Activated T-helper 1 cell treated with Interleukin-2 at 50 U/mL for 16 hours (primary cell): ENCODE measurements around the gene RPL15.
A peak's percentile ranks its signal among the peaks of the same experiment; 100 is the strongest.

Source experiments
- DNase-seq: peaks from one replicate; pipeline ENCODE4 v3.0.0-alpha.2; 2020; ENCODE audit warnings: low read depth

RPL15 gene

DNA sequence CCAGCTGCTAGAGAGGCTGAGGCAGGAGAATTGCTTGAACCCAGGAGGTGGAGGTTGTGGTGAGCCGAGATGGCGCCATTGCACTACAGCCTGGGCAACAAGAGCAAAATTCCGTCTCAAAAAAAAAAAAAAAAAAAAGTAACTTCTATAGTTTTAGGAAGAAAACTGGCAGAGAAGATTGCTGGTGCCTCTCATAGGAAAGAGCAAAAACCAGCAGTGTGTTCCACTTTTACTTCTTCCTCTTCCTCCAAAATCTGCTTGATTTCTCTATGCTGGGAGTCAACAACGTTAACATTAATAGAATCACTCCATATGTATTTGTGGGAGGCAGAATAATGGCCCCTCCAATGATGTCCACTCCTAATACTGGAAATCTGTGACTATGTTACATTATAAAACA, 15.6 kb downstream of the RPL15 start:
- DNase-seq: no peak

DNA sequence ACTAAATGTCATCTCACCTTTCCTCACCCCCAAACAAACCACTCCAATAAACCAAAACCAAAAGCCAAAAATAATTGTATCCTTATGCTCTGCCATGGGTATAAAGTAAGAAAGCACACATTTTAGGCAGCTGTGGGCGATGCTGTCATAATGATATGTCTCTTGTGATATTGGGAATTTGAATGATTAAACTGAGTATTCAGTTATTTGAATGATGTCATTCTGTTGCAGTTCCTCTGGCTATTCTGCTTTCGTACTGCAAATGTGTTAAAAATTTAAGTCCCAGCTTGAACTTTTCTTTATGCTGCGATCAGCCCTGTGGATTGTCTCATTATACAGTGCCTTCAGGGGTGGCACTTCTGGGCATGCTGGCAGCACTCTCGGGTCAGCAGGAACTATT, 17.3 kb downstream of the RPL15 start:
- DNase-seq: no peak

DNA sequence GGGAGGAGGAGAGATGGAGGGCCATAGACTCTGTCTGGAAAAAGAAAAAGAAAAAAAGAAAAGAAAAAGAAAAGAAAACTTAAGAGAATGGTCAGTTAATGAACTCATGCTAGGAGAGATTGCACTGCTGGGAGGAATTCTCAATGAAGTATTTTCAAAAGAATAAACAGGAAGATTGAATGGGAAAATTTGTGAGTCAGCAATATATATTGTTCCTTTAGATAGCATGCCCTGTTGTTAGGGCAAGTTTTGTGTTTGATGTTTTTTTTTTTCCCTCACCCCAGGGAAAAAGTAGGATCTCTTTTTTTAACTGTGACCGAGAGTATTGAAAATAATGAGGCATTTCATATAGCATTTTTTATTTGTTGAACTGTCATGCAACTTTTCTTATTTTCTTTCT, 20.4 kb downstream of the RPL15 start:
- no peak for DNase-seq

DNA sequence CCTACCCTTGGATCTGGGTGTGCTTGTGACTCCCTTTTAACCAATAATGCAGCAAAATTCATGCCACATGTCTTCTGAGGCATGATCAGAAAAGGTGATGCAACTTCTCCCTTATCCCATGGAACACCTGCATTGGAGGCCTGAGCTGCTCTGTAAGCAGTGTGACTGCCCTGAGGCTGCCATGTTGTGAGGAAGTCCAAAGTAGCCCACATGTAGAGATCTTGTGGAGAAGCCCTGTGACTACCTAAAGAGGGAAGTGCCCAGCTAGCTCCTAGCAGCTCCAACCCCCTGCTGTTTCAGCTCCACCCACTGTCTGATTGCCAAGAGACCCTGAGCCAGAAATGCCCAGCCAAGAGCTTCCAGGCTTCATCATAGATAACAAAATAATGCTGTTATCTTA, 21.8 kb downstream of the RPL15 start:
- no peak for DNase-seq

DNA sequence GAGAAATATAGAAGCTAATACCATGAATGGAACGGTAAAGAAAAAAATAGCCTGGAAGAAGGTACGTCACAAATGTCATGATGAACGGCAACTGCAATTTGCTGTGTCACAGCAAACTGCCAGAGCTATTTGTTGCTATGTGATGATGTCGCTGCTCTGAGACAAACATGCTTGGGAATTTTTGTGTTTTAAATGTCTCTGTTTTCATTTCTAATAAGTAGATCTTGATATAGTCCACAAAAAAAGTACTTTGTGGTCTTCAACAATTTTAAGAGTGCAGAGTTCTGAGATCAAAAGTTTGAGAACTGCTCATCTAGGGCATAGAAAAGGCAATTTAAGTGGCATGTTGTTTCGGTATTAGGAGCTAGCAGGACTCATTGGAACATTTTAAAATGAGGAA, 23.8 kb downstream of the RPL15 start:
- DNase-seq: no peak

DNA sequence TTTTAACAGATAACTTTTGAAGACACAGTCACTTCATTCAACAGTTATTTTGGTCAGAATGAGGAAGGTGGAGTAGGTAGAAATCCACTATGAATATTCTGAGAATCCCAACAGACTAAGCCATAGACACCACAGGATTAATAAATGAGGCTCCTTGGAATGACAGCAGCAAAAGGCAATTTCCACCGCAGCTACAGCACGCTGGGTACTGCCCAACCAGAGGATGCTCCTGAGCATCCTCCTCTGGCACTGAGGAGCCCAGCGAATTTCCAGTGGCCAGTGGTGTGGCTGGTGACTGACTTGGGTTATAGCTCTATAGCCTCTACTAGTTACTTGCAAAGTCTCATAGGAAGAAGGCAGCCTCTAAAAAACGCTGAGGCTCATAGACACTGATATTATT, 24.5 kb downstream of the RPL15 start:
- no peak for DNase-seq

DNA sequence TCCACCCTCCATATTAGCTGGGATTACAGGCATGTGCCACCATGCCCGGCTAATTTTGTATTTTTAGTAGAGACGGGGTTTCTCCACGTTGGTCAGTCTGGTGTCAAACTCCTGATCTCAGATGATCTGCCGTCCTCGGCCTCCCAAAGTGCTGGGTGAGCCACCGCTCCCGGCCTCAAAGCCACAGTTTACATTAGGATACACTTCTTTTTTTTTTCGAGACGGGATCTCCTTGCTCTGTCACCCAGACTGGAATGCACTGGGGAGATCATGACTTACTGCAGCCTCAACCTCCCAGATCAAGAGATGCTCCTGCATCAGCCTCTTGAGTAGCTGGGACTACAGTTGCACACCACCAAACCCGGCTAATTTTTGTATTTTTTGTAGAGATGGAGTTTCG, 25.6 kb downstream of the RPL15 start:
- DNase-seq: no peak

DNA sequence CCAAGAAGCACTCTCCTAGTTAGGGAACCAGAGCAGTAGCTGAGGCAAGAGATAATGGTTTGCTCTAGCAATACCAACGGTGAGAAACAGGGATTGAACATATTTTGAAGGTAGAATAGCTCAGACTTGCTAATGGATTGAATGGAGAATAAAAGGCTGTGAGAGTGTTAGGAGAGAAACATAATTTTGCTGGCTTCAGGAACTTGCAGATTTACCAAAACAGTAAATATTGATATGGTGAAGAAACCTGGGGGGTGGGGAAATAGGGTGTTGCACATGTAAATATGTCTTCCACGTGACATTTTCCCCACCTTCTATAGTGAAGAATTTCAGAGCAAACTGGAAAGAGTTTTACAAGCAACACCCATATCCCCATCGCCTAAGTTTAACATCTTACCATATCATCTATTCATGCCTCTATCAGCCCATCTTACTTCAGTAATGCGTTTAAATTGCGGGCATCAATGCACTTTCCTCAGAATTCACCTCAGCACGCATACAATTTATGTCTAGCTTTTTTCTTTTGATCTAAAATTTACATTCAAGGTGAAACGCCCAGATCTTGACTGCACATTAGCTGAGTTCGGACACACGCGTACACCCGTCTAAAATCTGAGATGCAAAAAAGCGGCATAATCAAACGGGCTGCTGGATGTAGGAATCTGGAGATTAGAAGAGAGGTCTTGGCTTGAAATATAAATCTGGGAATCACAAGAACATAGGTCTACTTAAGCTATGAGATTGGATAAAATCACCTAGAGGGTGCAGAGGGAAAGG, 27.3 kb downstream of the RPL15 start:
- no peak for DNase-seq

DNA sequence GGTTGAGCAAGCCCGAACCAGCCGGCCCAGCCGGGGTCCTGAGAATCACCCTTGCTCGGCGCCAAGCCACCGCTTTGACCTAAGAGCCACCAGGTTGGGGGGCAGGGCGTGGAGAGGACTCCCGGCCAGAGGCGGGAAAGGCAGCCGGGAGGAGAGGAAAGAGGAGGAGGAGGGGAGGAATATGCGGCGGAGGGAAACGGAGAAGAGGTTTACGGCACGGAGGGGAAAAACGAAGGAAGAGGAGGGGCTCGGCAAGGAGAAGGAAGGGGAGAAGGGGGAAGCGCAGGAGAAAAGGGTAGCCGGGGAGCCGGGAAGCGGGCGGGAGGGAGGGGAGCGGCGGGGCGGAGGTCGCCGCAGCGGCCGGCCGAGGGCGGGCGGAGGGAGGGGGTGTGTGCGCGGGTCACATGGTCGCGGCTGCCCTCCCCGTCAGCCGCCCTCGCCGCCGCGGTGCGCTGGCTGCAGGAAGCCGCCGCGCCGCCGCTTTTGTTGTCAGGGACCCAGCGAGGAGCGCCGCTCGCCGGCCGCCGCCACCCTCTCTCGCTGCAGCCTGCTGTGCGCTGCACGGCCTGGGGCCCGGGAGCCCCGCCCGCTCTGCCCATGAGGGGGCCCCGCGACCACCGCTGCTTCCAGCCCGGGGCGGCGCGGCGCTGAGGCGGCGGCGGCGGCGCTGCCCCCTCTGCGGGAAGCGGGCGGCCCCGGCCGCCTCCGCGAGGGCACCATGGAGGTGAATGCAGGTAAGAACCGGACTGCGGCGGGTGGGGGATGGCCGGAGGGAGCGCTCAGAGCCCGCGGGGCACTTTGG, 28.1 kb downstream of the RPL15 start, which contains the start of gene NR1D2:
NR1D2 (plus strand) TSS at position 426 of the 802 bp plus-strand sequence; CDS start at position 719, 293 bp downstream.
- DNase-seq: peak; percentile 79

DNA sequence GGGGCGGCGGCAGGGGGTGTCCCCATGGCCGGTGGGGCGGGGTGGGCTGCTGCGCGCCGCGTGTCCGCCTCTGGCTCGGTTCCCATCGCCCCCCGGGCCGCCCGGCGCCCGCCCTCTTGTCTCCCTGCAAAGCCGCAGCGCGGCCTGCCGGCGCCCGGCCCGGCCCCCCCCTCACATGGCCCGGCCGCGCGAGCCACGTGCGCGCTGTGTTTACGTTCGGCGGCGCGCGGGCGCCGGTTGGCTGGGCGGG, 28.7 kb downstream of the RPL15 start:
- no peak for DNase-seq

DNA sequence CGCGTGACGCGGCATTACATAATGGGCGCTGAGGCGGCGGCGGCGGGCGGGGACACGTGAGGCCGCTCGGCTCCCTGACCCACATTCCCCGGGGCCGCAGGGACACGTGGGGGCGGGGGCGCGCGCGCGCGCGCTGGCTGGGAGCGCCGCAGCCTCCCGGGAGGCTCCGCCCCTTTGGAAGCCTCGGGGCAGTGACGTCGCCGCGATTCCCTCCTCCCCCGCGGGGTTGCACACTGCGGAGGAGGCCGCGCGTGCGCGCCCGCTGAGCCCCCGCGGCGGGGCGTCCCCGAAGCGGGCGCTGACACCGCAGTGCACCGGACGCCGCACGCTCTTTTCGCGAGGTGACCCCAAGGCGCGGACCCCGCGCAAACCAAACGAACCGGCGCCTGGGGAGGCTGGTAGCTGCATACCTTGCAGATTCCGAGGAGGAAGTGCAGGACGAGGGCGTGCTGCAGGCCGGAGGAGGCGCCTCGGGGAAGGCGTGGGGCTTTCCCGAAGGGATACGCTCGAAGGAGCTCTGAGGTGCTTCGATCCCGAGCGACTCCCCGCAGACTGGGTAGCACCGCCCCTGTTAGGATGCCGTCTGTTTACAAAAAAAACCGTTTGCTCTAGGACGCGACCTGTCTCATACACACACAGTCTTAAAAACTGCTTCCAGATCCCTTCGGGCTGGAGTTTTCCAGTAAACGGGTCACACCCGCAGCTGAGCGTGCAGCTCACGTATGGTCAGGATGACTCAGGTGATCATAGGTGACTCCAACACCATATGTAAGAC, 29.2 kb downstream of the RPL15 start:
- DNase-seq: peak; percentile 99

DNA sequence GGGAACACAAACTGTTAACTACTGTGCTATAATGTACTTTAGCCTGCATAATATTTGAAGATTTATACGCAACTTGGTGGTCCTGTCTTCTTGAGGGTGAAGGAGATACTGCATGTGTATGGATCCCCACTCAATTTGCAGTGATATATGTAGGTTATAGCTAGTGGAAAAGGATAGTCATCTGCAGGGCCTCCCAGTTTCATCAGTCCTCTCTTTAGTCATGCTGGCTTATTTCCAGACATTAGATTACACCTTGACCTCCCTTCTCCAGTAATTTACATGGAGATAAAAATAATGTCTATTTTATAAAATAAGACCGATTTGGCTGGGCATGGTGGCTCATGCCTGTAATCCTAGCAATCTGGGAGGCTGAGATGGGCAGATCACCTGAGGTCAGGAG, 31.8 kb downstream of the RPL15 start:
- DNase-seq: no peak

DNA sequence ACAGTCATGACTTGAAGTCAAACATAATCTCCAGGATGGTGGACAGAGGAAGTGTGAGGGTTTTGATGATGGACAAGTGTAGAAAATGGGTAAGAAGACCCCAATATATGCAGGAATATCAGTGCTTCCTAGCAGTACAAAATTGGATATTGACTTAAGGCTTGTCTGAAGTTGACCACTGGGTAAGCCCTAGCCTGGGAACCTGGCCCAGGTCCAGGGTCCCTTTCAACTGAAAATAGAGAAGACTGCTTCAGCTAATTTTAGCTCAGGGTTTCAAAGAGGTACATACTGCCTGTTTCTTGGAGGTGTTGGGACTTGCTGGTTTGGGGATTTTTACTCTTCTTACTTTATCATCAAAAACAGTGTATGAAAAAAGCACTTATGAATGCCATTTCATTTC, 32.9 kb downstream of the RPL15 start:
- no peak for DNase-seq

DNA sequence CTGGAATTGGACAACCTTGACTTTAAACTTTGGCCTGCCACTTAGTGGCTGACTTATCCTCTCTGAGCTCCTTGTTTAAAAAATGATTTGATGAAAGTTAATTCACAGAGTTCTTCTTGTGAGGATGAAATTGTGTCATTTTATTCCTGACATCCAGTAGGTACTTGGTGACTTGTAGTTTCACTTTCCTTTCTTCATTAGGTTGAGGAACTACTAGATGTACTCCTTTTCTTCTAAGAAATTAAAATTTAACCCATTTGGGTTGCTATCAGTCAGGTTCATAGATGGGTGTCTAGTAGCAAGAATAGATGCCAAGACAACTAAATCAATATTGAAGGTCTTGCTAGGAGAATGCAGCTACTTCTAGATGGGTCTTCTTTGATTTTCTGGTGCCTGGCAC, 33.4 kb downstream of the RPL15 start:
- DNase-seq: no peak

DNA sequence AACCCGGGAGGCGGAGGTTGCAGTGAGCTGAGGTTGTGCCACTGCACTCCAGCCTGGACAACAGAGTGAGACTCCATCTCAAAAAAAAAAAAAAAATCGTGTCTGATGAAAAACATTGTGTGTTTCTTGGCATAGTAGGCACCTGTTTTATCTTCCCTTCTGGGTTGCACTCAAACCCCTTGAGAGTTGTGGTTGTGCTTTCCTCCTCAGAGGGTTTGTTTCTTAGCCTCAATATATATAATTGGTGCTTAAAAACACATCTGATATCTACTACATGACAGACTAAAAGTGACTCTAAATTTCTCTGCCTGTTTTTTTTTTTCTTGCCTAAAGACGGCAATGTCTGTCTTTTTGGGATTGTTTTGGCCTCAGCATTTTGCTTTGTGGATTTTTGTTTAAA, 35.7 kb downstream of the RPL15 start:
- no peak for DNase-seq

DNA sequence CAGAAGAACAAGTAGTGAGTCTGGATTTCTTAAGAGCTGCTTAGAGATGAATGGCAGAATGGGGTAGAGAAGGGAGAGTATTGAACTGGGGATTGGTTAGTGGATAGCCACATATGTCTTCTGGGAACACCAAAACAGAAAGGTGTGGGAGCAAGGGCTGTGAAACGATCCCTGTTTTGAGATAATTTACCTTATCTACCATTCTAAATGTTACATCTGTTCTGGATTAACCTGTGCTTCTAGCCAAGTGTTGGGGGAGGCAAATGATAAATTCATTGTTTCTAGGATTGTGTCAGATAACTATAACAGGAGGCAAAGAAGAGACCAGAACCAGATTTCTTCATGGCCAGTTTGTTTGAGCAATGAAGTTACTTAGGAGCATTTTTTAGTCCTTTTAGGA, 36.6 kb downstream of the RPL15 start:
- DNase-seq: no peak

DNA sequence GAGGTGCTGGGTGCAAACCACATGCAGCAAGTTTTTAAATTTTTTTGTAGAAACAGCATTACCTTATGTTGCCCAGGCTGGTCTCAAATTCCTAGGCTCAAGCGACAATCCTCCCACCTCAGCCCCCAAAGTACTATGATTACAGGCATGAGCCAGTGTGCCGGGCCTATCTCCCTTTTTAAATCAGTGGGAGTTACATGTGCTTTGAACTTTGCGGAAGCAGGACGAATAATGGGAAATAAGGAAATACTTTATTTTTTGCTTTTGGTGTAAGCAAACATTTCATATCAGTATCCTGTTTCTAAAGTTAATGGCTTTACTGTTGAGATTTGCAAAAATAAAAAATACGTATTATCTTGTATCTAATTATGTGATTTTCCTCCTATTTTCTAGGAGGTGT, 37.2 kb downstream of the RPL15 start:
- DNase-seq: no peak

DNA sequence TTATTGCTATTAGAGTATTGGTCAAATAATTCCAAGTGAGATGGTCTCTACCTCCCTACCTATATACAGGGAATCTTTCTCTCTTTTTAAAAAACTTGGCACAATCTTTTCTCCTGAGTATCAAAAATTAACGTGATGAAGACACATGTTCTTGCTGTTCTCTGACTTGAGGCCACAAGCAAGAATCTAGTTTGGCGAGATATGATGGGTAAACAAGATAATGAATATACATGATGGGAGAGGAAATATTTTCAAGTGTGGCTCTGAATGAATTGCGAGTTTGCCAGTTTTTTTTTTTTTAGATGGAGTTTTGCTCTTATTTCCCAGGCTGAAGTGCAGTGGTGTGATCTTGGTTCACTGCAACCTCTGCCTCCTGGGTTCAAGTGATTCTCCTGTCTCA, 39.8 kb downstream of the RPL15 start:
- DNase-seq: no peak

DNA sequence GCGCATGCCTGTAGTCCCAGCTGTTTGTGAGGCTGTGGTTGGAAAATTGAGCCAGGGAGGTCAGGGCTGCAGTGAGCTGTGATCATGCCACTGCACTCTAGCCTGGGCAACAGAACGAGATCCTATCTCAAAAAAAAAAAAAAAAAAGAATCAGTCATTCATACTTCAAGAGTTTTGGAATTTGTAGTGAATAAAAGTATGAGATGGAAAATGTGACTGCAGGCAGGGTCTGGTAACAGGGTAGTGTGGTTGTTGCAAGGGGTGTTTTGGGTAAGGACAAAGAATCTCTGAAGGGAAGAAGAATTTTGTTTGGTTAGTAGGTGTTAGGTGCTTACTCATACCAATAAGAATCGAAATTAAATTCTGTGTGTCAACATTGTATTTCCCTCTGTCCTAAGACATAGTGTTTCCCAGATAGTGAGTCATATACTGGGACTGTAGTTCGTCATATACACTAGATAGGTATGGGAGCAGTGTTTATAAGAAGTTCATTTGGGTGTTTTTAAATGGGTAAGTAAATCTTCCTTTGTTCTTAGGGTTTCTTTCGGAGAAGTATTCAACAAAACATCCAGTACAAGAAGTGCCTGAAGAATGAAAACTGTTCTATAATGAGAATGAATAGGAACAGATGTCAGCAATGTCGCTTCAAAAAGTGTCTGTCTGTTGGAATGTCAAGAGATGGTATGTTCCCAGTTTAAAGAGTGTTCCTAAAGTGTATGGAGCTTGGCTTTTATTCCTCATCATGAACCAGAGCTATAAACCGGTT, 42.4 kb downstream of the RPL15 start:
- no peak for DNase-seq

DNA sequence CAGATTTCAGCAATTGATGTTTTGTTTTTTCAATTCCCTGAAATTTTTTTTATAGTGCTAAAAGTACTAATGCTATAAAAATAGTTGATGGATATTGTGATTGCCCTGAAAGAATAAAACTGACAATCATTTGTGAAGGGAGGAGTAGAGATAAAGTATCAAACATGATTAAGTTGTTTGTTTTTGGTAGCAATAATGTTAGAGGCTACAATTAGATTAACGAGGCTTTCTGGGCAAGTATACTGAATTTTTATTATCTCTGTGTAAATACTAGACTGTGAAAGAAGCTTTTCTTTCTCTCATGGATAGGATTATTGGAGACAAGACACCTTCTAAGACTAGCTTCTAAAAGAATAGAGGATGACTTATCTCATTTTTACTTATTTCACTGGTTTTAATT, 43.7 kb downstream of the RPL15 start:
- DNase-seq: no peak

DNA sequence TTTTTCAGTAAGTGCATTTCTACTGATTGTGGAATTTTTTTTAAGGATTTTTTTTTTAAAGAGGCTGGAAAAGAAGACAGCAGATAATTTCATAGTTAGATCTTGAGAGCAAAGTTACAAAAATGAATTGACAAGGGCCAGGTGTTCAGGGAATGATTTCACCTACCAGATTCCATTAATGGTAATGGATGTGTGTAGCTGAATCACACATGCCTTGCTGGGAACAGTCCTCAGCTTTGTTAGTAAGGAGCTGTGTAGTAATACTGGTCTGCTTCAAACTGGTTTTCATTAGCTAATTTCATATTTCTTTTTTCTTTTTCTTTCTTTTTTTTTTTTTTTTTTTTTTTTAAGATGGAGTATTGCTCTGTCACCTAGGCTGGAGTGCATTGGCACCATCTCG, 44.1 kb downstream of the RPL15 start:
- DNase-seq: no peak

DNA sequence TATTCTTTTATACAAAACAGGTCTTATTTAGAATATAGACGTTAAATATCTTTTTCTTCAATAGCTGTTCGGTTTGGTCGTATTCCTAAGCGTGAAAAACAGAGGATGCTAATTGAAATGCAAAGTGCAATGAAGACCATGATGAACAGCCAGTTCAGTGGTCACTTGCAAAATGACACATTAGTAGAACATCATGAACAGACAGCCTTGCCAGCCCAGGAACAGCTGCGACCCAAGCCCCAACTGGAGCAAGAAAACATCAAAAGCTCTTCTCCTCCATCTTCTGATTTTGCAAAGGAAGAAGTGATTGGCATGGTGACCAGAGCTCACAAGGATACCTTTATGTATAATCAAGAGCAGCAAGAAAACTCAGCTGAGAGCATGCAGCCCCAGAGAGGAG, 45.0 kb downstream of the RPL15 start:
- DNase-seq: no peak
